ENCODE results near the gene SCGB1C1. TPM values are rescaled to one million over a fixed set of nuclear protein-coding genes. Genes with fewer than 3 reads are reported as not detected.

The SCGB1C1 gene
- total RNA-seq, 1 experiment from 2014 or later: not detected

- H3K27me3 Mint-ChIP-seq (ENCODE audit: insufficient read depth, unreplicated experiment): no peaks in the 10 kb centered on the region
- ChIA-PET CTCF (interaction anchor here (0.7 to 2.5 kb wide), 6 partner anchors 29 to 1116 kb away, joined by 3 to 8 read pairs (median 4); partner anchors contain the start of gene PSMD13), POLR2A (interaction anchor here (0.7 to 5.9 kb wide), 21 partner anchors 8 to 568 kb away, joined by 3 to 136 read pairs (median 9); partner anchors contain the start of genes PHRF1, PKP3, PSMD13 and PTDSS2)
- H3K9me3 Mint-ChIP-seq (ENCODE audit: unreplicated experiment): no peaks in the 10 kb centered on the region
- H3K27ac Mint-ChIP-seq (ENCODE audit: low read depth, unreplicated experiment): peak overlapping the region; percentile 99
- BruUV-seq (replicated peaks): no TSS peak
- TF ChIP-seq CTCF (IDR thresholded peaks at IDR 0.05; ENCODE audit: unreplicated experiment): no peak
- peak overlapping the region; percentile 99 for H3K4me3 Mint-ChIP-seq (ENCODE audit: unreplicated experiment)
- intact Hi-C loops (cut with micrococcal nuclease): loop anchor here (2.0 to 5.0 kb wide), 2 partner anchors 28 to 239 kb away; partner anchors contain the start of genes PSMD13 and SIRT3
- DNase-seq (ENCODE audit: unreplicated experiment): peak; percentile 76
- H3K4me1 Mint-ChIP-seq (ENCODE audit: insufficient read depth, unreplicated experiment): peaks cover 12% of the 10 kb centered on the region
- H3K36me3 Mint-ChIP-seq (ENCODE audit: insufficient read depth, unreplicated experiment): peaks cover 43% of the 10 kb centered on the region
Observed at GRCh38 chr11:208181-208916, 15.5 kb downstream of the SCGB1C1 start.

GRCh38 chr11:208917-209260, 16.0 kb downstream of the SCGB1C1 start:
- no peak for TF ChIP-seq CTCF (IDR thresholded peaks at IDR 0.05; ENCODE audit: unreplicated experiment)
- Mint-ChIP-seq H3K27ac (ENCODE audit: low read depth, unreplicated experiment) (peak overlapping the region; percentile 99), H3K9me3 (ENCODE audit: unreplicated experiment) (no peaks in the 10 kb centered on the region), H3K27me3 (ENCODE audit: insufficient read depth, unreplicated experiment) (no peaks in the 10 kb centered on the region), H3K36me3 (ENCODE audit: insufficient read depth, unreplicated experiment) (peaks cover 49% of the 10 kb centered on the region), H3K4me3 (ENCODE audit: unreplicated experiment) (peak overlapping the region; percentile 99), H3K4me1 (ENCODE audit: insufficient read depth, unreplicated experiment) (peaks cover 6% of the 10 kb centered on the region)
- DNase-seq (ENCODE audit: unreplicated experiment): no peak
- intact Hi-C loops (cut with micrococcal nuclease): loop anchor here (2.0 to 5.0 kb wide), 2 partner anchors 28 to 238 kb away; partner anchors contain the start of genes PSMD13 and SIRT3
- ChIA-PET POLR2A (interaction anchor here (0.7 to 5.9 kb wide), 18 partner anchors 8 to 360 kb away, joined by 3 to 136 read pairs (median 10); partner anchors contain the start of genes PKP3, PSMD13, PTDSS2 and RNH1), CTCF (interaction anchor here (1.1 to 2.5 kb wide), 4 partner anchors 10 to 156 kb away, joined by 3 to 8 read pairs (median 6); no protein-coding TSS in a partner anchor)
- BruUV-seq (replicated peaks): no TSS peak

- H3K36me3 Mint-ChIP-seq (ENCODE audit: insufficient read depth, unreplicated experiment): peaks cover 55% of the 10 kb centered on the region
- BruUV-seq (replicated peaks): no TSS peak
- peak overlapping the region; percentile 99 for H3K27ac Mint-ChIP-seq (ENCODE audit: low read depth, unreplicated experiment)
- no peak for DNase-seq (ENCODE audit: unreplicated experiment)
- H3K27me3 Mint-ChIP-seq (ENCODE audit: insufficient read depth, unreplicated experiment): no peaks in the 10 kb centered on the region
- H3K9me3 Mint-ChIP-seq (ENCODE audit: unreplicated experiment): no peaks in the 10 kb centered on the region
- CTCF ChIA-PET: interaction anchor here (0.9 to 2.5 kb wide), 5 partner anchors 10 to 155 kb away, joined by 3 to 8 read pairs (median 5); no protein-coding TSS in a partner anchor
- POLR2A ChIA-PET: interaction anchor here (0.6 to 5.9 kb wide), 16 partner anchors 9 to 600 kb away, joined by 3 to 136 read pairs (median 4); partner anchors contain the start of genes PSMD13, PTDSS2, RNH1 and RPLP2
- peaks cover 6% of the 10 kb centered on the region for H3K4me1 Mint-ChIP-seq (ENCODE audit: insufficient read depth, unreplicated experiment)
- TF ChIP-seq CTCF (IDR thresholded peaks at IDR 0.05; ENCODE audit: unreplicated experiment): no peak
- peak overlapping the region; percentile 99 for H3K4me3 Mint-ChIP-seq (ENCODE audit: unreplicated experiment)
- intact Hi-C loops (cut with micrococcal nuclease): loop anchor here (2.0 to 5.0 kb wide), 2 partner anchors 27 to 238 kb away; partner anchors contain the start of genes PSMD13 and SIRT3
Observed at GRCh38 chr11:209275-210121, 16.6 kb downstream of the SCGB1C1 start.
